GM06990 (cell line): ENCODE results near the gene MAP3K20.
"Not testable (repeated sequence)": the region's sequence is repeated elsewhere in the genome, so short reads cannot be mapped to it uniquely, and the experiment has no call there.

Experiments used
- DNase-seq: peaks from one replicate; pipeline ENCODE4 v3.0.0-alpha.2; 2011; ENCODE audit not compliant: insufficient read length; ENCODE audit errors: extremely low read depth
- H3K27me3 ChIP-seq: replicated peaks from 2 replicates; pipeline ENCODE4 v1.6.0; 2011; ENCODE audit warnings: low read length; ENCODE audit not compliant: control insufficient read depth, insufficient read depth
- H3K36me3 ChIP-seq: 2 replicates; pipeline ENCODE4 v1.5.1; 2011; ENCODE audit warnings: low read length; ENCODE audit not compliant: control insufficient read depth, insufficient read depth
- H3K4me3 ChIP-seq: replicated peaks from 2 replicates; pipeline ENCODE4 v1.5.1; 2011; ENCODE audit warnings: low read depth, mild to moderate bottlenecking, control low read depth, low read length
- CTCF ChIP-seq: IDR thresholded peaks from 2 replicates; pipeline ENCODE4 v1.5.1; 2011; ENCODE audit warnings: low read length, control low read depth, mild to moderate bottlenecking, inconsistent platforms; ENCODE audit not compliant: insufficient read depth, poor library complexity, severe bottlenecking

The MAP3K20 gene

GRCh38 chr2:173161507-173161906 is 85.9 kb downstream of the MAP3K20 start:
- Histone ChIP-seq H3K36me3 (no peaks in the 10 kb centered on the region), H3K4me3 (no peak overlapping the region), H3K27me3 (no peaks in the 10 kb centered on the region)
- no peak for DNase-seq
- TF ChIP-seq CTCF, result no peak

- not testable (repeated sequence) for H3K4me3 ChIP-seq, DNase-seq, H3K27me3 ChIP-seq, H3K36me3 ChIP-seq
These were observed 87.7 kb downstream of the MAP3K20 start for GRCh38 chr2:173163357-173163756.

- no peaks in the 10 kb centered on the region for H3K27me3 ChIP-seq
- no peak for DNase-seq
- no peak for TF ChIP-seq CTCF
- H3K4me3 ChIP-seq, result no peak overlapping the region
- no peaks in the 10 kb centered on the region for H3K36me3 ChIP-seq
These were observed 88.8 kb downstream of the MAP3K20 start for GRCh38 chr2:173164396-173164795.

- DNase-seq, result no peak
- Histone ChIP-seq H3K4me3 (no peak overlapping the region), H3K36me3 (no peaks in the 10 kb centered on the region), H3K27me3 (no peaks in the 10 kb centered on the region)
- no peak for TF ChIP-seq CTCF
These were observed 90.0 kb downstream of the MAP3K20 start for GRCh38 chr2:173165443-173166238.

- no peaks in the 10 kb centered on the region for H3K36me3 ChIP-seq
- H3K4me3 ChIP-seq, result no peak overlapping the region
- TF ChIP-seq CTCF, result no peak
- H3K27me3 ChIP-seq, result no peaks in the 10 kb centered on the region
- DNase-seq, result no peak
These were observed 95.7 kb downstream of the MAP3K20 start for GRCh38 chr2:173171321-173171720.

- TF ChIP-seq CTCF, result no peak
These were observed 96.4 kb downstream of the MAP3K20 start for GRCh38 chr2:173171924-173172643.

GRCh38 chr2:173174339-173174738 is 98.7 kb downstream of the MAP3K20 start:
- not testable (repeated sequence) for DNase-seq, H3K4me3 ChIP-seq, H3K27me3 ChIP-seq, H3K36me3 ChIP-seq

More at GRCh38 chr2:173171924-173172643, 96.4 kb downstream of the MAP3K20 start:
- DNase-seq, result no peak
- H3K27me3 ChIP-seq, result no peaks in the 10 kb centered on the region
- H3K4me3 ChIP-seq, result no peak overlapping the region
- no peaks in the 10 kb centered on the region for H3K36me3 ChIP-seq
